DOHH2 (cell line): ENCODE results near the gene RABGEF1.

Experiments used
- H3F3A ChIP-seq: fragments of 200-600 bp; sonication (generic), shearing (Covaris generic); 2 replicates; pipeline ENCODE4 v1.6.0; 2016; ENCODE audit warnings: antibody characterized with exemption, mild to moderate bottlenecking; ENCODE audit not compliant: control insufficient read depth, insufficient read depth
- H3K27ac ChIP-seq: fragments of 200-600 bp; sonication (generic); 2 replicates; pipeline ENCODE4 v1.5.1; 2014; ENCODE audit warnings: low read depth, mild to moderate bottlenecking, low read length, moderate library complexity
- H3K27me3 ChIP-seq: fragments of 200-600 bp; sonication (generic); 2 replicates; pipeline ENCODE4 v1.6.1; 2014; ENCODE audit warnings: mild to moderate bottlenecking, low read length, mixed read lengths; ENCODE audit not compliant: control insufficient read depth
- H3K36me3 ChIP-seq: fragments of 200-600 bp; sonication (generic); 2 replicates; pipeline ENCODE4 v1.6.1; 2014; ENCODE audit warnings: mild to moderate bottlenecking, low read length, moderate library complexity, mixed read lengths; ENCODE audit not compliant: control insufficient read depth
- H3K4me1 ChIP-seq: fragments of 200-600 bp; sonication (generic); 2 replicates; pipeline ENCODE4 v1.6.1; 2014; ENCODE audit warnings: mild to moderate bottlenecking, low read length, mixed read lengths; ENCODE audit not compliant: control insufficient read depth
- H3K4me2 ChIP-seq: fragments of 200-600 bp; sonication (generic); 2 replicates; pipeline ENCODE4 v1.6.0; 2014; ENCODE audit warnings: mild to moderate bottlenecking, low read length, moderate library complexity
- H3K4me3 ChIP-seq: fragments of 200-600 bp; sonication (generic); 2 replicates; pipeline ENCODE4 v1.5.1; 2014; ENCODE audit warnings: mild to moderate bottlenecking, low read length, mixed read lengths
- H3K79me2 ChIP-seq: fragments of 200-600 bp; sonication (generic); 2 replicates; pipeline ENCODE4 v1.6.1; 2014; ENCODE audit warnings: mild to moderate bottlenecking, low read length, mixed read lengths; ENCODE audit not compliant: control insufficient read depth
- H3K9me2 ChIP-seq: fragments of 200-600 bp; sonication (generic); replicated peaks from 2 replicates; pipeline ENCODE4 v1.6.1; 2014; ENCODE audit warnings: mild to moderate bottlenecking, low read length, mixed read lengths; ENCODE audit not compliant: control insufficient read depth
- H3K9me3 ChIP-seq: fragments of 200-600 bp; sonication (generic); 2 replicates; pipeline ENCODE4 v1.6.1; 2014; ENCODE audit warnings: antibody characterized with exemption, low read length, mixed read lengths; ENCODE audit not compliant: control insufficient read depth, insufficient read depth
- H4K20me1 ChIP-seq: fragments of 200-600 bp; sonication (generic); 2 replicates; pipeline ENCODE4 v1.6.0; 2014; ENCODE audit warnings: low read depth, mild to moderate bottlenecking, antibody characterized with exemption, low read length, moderate library complexity; ENCODE audit not compliant: control insufficient read depth, insufficient read depth
- CTCF ChIP-seq: fragments of 200-600 bp; sonication (generic); IDR thresholded peaks from one replicate; pipeline ENCODE4 v1.5.1; 2014; ENCODE audit warnings: antibody characterized with exemption, mild to moderate bottlenecking, low read depth, low read length; ENCODE audit not compliant: poor library complexity, severe bottlenecking
- EZH2phosphoT487 ChIP-seq: fragments of 200-600 bp; sonication (generic); IDR thresholded peaks from 2 replicates; pipeline ENCODE4 v1.6.1; 2017; ENCODE audit warnings: borderline replicate concordance, mild to moderate bottlenecking, antibody characterized with exemption, low read length, moderate library complexity, mixed read lengths

The RABGEF1 gene

DNA sequence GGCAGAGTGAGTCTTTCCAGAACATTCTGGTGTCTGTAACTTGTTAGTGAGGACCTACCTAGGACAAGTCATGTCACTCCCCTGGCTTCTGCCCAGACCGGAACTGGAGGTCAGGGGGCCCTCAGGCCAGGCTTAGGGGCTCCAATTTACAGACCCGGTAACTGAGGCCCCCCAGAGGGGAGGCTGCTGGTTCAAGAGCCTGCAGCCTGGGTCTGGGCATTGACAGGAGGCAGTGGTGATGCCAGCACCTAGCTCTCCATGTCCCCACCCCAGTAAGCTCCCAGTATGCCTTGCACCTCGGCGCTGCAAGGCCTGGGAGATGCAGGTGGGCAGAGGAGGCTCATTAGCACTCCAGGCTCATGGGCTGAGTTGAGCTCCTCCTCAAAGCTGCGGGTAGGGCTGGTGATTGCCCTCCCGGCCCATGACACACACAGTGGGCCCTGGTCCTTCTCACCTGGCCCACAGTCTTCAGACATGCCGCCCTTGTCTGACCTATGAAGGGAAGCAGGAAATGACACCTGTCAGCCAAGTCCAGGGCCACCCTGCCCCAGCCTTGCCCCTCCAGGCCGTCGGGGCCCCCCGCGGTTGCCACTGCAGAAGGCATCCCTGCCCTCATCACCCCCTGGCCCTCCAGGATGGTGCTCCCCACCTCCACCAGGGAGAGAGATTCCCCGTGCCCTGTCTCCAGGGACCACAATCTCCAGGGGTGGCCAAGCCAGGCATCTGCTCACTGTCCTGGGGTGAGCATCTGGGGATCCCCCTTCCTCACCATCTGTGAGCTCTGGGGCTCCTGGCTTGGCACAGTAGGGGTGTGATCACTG lies 92.2 kb downstream of the RABGEF1 start:
- TF ChIP-seq EZH2phosphoT487, result no peak
- TF ChIP-seq CTCF, result no peak
- no peaks in the 10 kb centered on the region for H3K36me3 ChIP-seq

GRCh38 chr7:66837007-66837406 lies 96.5 kb downstream of the RABGEF1 start:
- H3F3A ChIP-seq, result no peaks in the 10 kb centered on the region
- H3K4me2 ChIP-seq, result no peak overlapping the region
- H3K4me1 ChIP-seq, result no peaks in the 10 kb centered on the region
- no peak overlapping the region for H3K27ac ChIP-seq
- H3K27me3 ChIP-seq, result no peaks in the 10 kb centered on the region
- no peak overlapping the region for H3K4me3 ChIP-seq
- peaks cover 11% of the 10 kb centered on the region; the same call in 1 of the 2 replicates for H3K9me3 ChIP-seq
- H3K9me2 ChIP-seq, result no peaks in the 10 kb centered on the region
- H3K36me3 ChIP-seq, result no peaks in the 10 kb centered on the region
- H4K20me1 ChIP-seq, result no peaks in the 10 kb centered on the region
- peak; percentile 91 for TF ChIP-seq CTCF
- TF ChIP-seq EZH2phosphoT487, result no peak
- H3K79me2 ChIP-seq, result no peaks in the 10 kb centered on the region

More for the DNA sequence above, 92.2 kb downstream of the RABGEF1 start:
- no peaks in the 10 kb centered on the region for H4K20me1 ChIP-seq
- no peak overlapping the region for H3K27ac ChIP-seq
- no peaks in the 10 kb centered on the region for H3K79me2 ChIP-seq
- no peak overlapping the region for H3K4me3 ChIP-seq
- no peaks in the 10 kb centered on the region for H3K9me2 ChIP-seq
- no peaks in the 10 kb centered on the region for H3K27me3 ChIP-seq
- H3F3A ChIP-seq, result no peaks in the 10 kb centered on the region
- H3K4me1 ChIP-seq, result no peaks in the 10 kb centered on the region
- no peak overlapping the region for H3K4me2 ChIP-seq
- H3K9me3 ChIP-seq, result peaks cover 11% of the 10 kb centered on the region; the same call in 1 of the 2 replicates

GRCh38 chr7:66837661-66838060 lies 97.1 kb downstream of the RABGEF1 start:
- no peak overlapping the region for H3K27ac ChIP-seq
- H3K27me3 ChIP-seq, result no peaks in the 10 kb centered on the region
- TF ChIP-seq EZH2phosphoT487, result no peak
- TF ChIP-seq CTCF, result no peak
- no peak overlapping the region for H3K4me3 ChIP-seq
- H3K79me2 ChIP-seq, result no peaks in the 10 kb centered on the region
- no peaks in the 10 kb centered on the region for H3F3A ChIP-seq
- H3K9me2 ChIP-seq, result no peaks in the 10 kb centered on the region
- no peaks in the 10 kb centered on the region for H4K20me1 ChIP-seq
- H3K36me3 ChIP-seq, result no peaks in the 10 kb centered on the region
- no peak overlapping the region for H3K4me2 ChIP-seq
- H3K9me3 ChIP-seq, result peaks cover 11% of the 10 kb centered on the region; the same call in 1 of the 2 replicates
- no peaks in the 10 kb centered on the region for H3K4me1 ChIP-seq
